ENCODE measurements around the gene ITGB5. TPM values are rescaled to one million over a fixed set of nuclear protein-coding genes. Genes with fewer than 3 reads are reported as not detected.
"Not testable (repeated sequence)": the region's sequence is repeated elsewhere in the genome, so short reads cannot be mapped to it uniquely, and the experiment has no call there.

Gene ITGB5
- total RNA-seq, 1 donor from 2014 or later = 161 TPM

DNA sequence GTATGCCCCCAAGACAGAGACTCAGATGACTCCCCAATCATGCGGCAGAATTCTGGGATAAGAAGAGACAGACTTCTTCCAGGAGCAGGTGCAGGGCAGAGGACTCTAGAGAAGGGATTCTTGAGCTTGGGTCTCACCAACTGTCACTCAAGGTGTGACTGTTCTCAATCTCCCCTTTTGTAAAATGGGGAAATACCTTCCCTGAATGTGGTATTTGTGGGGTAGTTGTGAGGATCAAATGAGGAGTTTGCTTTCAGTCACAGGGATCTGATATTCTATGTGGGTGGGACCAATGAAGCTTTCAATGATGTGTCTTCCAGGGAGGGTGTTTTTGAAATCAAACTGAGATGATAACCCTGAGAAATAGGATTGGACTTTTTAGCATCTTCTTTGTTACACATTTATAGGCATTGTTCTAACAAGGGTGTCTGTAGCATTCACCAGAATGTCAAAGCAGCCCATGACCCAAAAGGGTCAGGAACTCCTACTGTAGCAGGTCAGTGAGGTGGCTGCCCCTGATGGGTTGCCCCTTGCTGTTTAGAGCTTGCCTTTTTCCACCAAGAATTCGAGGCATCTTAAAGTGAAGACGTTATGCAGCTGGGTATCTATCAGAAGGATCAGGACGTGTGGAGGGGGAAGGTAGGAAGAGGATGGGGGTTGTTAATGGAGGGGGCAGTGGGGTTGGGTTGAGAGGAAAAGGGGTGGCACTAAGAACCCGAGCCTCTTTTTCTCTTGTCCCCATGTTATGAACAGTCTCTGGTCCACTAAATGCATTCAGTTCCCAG, 128.1 kb downstream of the ITGB5 start:
- DNase-seq (ENCODE audit: low read depth, low spot score) = no peak

DNA sequence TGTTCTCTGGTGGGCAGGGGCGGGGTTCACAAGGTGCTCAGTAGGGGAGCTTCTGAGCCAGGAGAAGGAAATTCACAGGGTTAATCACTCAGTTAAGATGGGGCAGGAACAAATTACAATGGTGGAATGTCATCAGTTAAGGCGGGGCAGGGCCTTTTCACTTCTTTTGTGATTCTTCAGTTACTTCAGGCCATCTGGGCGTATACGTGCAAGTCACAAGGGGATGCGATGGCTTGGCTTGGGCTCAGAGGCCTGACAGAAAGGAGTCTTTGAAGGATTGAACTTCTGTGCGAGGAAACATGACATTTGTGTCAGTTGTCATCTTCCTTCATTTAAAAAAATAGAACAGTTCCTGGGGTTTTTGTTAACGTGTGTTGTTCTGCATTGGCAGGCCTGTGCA, 129.2 kb downstream of the ITGB5 start:
- not testable (repeated sequence) for DNase-seq (ENCODE audit: low read depth, low spot score)

DNA sequence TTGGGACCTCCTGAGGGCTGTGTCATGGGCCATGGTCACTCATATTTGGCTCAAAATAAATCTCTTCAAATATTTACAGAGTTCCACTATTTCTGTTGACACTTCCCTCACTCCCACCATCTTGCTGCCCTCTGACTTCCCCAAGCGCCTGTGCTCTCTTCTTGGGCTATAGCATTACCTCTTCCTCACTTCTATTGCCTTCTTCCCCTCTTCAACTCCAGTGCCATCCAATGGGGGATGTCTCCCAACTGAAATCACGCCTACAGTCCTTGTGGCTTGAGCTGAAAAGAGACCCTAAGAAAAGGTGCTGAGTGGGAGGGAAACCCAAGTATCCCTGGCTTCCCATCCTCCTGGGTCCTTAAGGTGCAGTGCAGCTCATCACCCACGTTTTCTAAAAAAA, 135.1 kb downstream of the ITGB5 start:
- DNase-seq (ENCODE audit: low read depth, low spot score) = no peak

DNA sequence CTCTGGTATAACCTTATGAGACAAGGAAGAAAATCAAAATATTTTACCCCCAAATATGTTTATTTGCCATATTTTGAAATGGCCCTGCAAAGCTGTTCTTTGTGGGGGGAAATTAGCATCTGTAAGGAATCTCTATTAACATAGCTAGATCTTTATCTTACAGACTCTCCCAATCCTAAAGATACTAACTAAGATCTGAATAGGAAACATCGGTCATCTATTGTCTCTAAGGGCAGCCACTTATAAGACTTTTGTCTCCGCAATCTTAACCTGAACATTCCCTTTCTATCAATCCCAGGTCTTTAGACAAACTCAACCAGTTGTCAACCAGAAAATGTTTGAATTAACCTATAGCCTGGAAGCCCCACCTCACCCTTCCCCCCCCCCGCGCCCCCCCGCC, 135.7 kb downstream of the ITGB5 start:
- no peak for DNase-seq (ENCODE audit: low read depth, low spot score)

DNA sequence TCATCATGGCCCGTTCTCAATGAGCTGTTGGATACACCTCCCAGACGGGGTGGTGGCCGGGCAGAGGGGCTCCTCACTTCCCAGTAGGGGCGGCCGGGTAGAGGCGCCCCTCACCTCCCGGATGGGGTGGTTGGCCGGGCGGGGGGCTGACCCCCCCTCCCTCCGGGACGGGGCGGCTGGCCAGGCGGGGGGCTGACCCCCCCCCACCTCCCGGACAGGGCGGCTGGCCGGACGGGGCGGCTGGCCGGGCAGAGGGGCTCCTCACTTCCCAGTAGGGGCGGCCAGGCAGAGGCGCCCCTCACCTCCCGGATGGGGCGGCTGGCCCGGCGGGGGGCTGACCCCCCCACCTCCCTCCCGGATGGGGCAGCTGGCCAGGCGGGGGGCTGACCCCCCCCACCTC, 137.3 kb downstream of the ITGB5 start:
- DNase-seq (ENCODE audit: low read depth, low spot score) = not testable (repeated sequence)

DNA sequence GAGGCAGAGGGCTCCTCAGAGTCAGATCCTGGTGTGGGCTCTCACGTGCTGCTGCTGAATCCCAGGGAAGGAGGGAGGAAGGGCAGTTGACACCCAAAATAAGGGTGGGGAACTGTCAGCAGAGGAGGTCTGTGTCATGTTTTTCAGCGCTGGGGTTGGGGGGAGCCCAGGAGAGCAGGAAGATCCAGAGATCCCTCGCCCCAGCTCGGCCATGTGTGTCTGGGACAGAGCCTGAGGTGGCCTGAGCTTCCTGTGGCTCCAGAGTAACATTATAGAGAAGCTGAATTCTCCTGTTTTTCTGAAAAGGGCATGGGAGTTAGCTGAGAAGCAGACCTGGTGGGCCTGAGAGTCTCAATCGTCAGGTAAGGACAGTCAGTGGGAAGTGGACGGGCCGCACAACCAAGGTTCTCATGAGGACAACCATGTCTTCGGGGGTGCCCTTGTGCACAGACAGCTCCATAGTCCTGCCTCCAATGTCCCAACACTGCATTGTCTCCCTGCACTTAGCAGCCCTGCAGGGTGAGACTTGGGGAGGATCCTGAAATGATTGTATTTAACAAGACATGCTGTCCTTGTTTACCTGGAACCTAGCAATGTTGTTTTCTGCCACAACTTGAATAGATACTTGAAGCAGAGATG, 138.5 kb downstream of the ITGB5 start:
- DNase-seq (ENCODE audit: low read depth, low spot score) = no peak

DNA sequence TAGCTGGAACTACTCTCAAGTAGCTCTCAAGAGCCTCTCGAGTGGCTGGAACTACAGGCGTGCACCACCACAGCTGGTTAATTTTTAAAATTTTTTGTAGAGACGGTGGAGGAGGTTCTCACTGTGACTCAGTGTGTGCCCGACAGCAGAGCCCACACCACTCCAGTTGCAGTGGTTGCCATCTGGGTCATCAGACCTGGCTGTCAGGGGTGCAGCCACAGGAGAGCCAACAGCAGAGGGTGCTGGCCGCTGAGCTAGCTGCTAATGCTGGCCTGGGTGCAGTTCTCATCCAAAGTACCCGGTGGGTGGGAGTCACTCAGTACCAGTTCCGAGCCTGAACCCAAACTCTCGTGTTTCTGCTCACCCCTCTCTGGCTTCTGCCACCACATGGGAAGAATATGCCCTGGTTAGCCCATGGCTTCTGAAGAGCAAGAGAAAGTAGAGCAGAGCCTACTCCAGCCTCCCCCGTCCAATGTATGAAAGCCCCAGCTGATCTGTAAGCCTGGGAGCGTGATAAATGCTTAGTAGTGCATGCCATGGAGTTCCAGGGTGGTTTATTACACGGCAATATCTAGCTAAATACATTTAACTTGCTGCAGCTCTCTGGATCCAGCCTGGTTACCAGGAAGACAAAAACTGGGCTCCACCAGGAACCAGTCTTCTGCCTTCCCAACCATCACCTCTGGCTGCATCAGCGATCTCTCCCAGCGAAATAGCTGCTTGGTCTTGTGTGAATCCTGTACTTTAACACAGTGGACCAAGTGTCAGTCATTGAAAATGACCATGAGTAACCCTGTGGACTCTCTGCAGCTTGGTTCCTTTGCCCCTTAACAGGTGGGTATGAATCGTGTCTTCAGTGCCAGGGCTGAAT, 139.8 kb downstream of the ITGB5 start:
- DNase-seq (ENCODE audit: low read depth, low spot score) = no peak

DNA sequence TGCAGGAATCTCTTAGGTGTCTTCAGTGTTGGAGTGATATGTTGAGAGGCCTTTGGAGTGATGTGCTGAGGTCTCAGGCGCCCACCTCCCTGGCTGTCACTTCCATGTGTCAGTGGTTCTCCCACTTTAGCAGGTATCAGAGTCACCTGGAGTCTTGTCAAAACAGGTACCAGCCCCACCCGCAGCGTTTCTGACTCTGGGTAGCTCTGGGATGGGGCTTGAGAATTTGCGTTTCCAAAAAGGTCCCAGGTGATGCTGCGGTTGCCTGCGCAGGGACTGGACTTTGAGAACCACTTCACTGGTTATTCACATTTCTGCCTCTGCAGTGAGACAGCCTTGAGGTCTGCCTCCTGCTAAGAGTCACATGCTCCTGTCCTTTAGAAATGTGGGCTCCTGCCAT, 141.4 kb downstream of the ITGB5 start:
- no peak for DNase-seq (ENCODE audit: low read depth, low spot score)

DNA sequence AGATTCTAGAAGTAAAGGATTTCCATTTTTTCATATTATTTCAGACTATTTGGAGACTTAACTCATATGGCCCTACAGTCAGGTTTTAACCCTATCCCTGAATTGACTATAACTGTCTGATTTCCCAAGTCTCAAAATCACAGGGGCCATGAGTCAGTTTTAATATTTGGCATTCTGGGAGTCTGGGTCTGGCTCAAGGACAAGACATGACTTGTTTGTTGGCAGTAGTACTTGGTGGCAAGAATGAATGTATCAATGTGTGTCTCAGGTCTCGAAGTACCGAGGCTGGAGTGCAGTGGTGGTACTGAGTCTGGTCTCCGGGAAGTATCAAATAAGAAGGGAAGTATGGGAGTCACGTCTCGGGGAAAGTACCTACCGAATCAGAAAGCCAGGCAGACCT, 146.1 kb downstream of the ITGB5 start:
- DNase-seq (ENCODE audit: low read depth, low spot score) = no peak

DNA sequence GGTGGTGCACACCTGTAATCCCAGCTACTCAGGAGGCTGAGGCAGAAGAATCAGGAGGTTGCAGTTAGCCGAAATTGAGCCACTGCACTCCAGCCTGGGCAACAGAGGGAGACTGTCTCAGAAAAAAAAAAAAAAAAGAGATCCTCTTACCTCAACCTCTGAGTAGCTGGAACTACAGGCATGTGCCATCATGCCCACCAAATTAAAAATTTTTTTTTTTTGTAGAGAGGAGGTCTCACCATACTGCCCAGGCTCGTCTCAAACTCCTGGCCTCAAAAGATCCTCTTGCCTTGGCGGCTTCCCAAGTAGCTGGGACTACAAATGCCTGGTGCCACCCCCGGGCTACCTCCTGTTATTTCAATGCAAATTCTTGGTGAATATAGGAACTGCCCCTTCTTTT, 155.4 kb downstream of the ITGB5 start:
- DNase-seq (ENCODE audit: low read depth, low spot score) = no peak

DNA sequence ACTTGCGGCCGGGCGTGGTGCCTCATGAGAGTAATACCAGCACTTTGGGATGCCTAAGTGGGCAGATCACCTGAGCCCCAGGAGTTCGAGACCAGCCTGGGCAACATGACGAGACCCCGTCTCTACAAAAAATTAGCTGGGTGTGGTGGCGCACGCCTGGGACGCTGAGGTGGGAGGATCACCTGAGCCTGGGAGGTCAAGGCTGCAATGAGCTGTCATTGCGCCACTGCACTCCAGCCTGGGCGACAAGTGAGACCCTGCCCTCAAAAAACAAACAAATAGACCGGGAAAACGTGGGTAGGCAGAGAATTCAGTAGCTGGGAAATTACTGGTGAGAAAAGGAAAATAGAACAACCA, 156.2 kb downstream of the ITGB5 start:
- no peak for DNase-seq (ENCODE audit: low read depth, low spot score)

DNA sequence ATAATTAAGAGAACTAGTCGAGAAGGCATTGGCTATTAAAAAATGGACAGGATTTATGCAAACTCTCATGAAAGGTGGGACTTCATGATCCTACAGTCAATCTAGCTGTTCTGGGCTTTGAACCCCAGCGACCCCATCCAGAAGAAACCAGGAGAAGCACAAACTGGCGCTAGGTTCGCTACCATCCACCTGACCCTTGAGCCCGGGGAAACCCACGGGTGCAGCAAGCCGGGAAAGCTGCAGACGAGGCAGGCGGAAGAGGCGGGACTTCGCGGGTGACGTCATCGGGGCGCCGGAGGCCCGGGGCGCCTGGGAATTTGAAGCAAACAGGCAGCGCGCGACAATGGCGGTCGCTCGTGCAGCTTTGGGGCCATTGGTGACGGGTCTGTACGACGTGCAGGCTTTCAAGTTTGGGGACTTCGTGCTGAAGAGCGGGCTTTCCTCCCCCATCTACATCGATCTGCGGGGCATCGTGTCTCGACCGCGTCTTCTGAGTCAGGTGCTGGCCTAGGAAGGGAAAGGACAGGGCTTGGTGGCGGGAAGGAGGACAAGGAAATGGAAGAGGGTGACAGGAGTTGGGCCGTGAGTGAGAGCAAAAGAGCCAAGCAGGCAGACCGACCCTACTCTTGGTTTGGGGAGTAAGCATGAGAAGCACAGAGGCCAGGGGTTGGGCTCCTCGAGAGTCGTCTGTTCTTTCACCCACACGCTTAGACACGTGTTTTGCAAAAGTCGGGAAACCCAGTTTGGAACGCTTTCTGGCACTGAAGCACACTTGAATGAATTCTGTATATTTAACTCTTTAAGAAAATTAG, 156.8 kb downstream of the ITGB5 start, which contains the start of gene UMPS:
TSS of gene UMPS (plus strand) at position 324 of the 812 bp plus-strand sequence. CDS start at position 344, 20 bp downstream.
- DNase-seq (ENCODE audit: low read depth, low spot score) = peak; percentile 35

DNA sequence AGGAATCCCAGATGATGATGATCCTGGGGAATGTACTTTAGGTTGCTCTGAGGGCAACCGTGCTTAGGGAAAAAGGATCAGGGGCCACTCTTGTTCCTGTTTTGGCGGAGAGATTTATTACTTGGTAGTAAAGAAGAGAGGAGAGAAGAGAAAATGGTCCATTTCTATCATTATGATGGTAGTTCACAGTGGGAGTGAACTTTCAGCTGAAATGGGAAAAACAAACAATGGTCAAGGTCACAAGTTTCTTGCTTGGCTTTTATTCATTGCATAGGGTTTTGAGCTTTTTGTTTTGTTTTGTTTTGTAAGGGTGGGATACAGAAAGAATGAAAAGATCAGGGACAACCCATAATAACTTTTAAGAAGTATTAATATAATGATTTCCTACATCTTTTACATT, 164.6 kb downstream of the ITGB5 start:
- no peak for DNase-seq (ENCODE audit: low read depth, low spot score)

DNA sequence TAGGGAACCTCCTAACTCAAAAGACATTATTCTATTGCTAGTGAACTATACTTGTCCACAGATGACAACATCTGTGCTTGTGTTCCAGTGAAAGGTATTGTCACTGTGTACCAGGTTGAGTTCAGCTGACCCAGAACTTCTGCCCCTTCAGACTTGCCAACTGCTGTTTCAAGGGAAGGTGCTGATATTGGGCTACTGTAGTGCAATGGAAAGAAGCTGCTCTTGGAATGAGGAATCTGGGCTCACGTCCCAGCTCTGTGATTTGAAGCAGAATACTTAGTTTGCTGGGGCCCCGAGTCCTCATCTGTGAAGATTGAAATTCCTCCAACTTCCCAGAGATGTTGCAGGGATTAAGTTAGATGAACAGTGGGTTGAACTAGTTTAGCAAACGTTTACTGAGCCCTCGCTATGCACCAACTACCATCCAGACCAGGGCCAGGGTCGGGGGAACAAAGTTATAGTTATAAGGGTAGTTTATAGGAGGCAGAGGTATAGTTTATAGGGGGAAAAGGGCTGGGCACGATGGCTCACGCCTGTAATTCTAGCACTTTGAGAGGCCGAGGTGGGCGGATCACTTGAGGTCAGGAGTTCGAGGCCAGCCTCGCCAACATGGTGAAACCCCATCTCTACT, 172.8 kb downstream of the ITGB5 start:
- no peak for DNase-seq (ENCODE audit: low read depth, low spot score)

Other genes starting within 250 kb of the ITGB5 start
- gene UMPS, start 156.9 kb downstream of the ITGB5 start, total RNA-seq = 37.3 and 52.5 TPM in 2 replicates
- gene MUC13, start 47.4 kb upstream of the ITGB5 start, total RNA-seq = not detected in 2 replicates
- 54.2 and 100 TPM in 2 replicates for gene HEG1, start 168.6 kb upstream of the ITGB5 start, total RNA-seq